Pons (tissue), 1 donor: ENCODE results near the gene ATP6V1G2.

Experiments used
- DNase-seq: peaks from one replicate; pipeline ENCODE4 v3.0.0-alpha.2; 2016; ENCODE audit warnings: low spot score

ATP6V1G2 gene

DNA sequence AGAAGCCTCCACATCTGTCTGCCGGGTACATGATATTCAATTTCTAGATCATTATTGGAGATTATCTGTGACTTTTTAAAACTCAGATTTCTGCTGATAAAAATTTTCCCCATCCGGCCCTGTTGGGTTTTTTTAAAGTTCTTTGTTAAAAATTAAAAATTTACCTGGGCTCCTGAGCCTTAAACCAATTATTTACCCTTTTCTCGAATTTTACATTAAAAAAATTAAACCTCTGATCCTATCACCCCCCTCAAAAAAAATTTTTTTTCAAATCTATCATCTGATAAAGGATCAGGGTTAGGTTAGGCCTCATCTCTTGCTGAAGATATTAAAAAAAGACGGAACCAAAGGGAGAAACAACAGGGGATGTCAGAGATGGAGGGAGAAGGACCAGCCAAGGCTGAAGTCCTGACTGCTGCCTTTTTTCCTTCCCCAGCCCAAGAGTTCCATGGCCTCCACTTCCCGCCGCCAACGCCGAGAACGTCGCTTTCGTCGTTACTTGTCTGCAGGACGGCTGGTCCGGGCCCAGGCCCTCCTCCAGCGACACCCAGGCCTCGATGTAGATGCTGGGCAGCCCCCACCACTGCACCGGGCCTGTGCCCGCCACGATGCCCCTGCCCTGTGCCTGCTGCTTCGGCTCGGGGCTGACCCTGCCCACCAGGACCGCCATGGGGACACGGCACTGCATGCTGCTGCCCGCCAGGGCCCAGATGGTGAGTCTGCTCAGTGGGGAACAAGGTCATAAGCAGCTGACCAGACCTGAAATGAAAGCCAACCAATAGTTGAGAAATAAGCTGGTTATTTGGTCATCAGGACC lies 1.5 kb upstream of the ATP6V1G2 start:
- no peak for DNase-seq

DNA sequence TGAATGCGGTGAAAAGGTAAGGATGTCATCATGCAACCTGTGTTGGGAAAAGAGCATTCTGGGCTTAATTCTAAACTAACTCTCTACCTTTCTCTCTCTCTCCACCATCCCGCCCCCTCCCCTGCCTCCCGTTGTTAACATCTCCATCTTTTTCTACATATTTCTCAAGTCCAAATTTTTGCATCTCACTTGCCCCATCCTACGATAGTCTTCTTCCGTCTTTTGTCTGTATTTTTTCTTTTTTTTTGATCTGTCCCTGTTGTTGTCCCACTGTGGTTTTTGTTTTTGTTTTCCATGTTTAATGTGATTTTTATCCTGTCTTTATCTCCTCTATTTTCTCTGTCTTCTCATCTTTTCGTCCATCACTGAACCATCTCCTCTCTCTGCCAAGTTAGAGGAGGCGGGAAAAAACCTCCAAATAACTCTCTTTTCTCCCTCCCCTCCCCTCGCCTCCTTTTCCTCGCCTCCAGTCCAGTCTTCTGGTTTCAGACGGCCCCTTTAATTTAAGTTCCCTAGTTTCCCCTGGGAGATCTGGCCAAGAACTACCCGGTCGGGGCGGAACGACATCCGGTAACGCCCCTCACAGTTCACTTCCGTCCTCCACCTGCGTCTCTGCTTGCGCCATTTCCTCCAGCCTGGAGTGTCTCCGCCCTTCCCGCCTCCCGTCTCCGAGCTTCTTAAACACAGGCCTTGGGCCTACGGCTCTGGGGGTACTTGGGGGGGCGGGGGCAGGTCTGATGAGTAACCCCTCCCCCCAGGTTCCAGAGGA lies 734 bp upstream of the ATP6V1G2 start, which contains the start of gene NFKBIL1:
Gene NFKBIL1 (plus strand): TSS at position 651 of the 769 bp plus-strand sequence. CDS start 87 bp downstream, at position 738.
- DNase-seq = peak; percentile 97

DNA sequence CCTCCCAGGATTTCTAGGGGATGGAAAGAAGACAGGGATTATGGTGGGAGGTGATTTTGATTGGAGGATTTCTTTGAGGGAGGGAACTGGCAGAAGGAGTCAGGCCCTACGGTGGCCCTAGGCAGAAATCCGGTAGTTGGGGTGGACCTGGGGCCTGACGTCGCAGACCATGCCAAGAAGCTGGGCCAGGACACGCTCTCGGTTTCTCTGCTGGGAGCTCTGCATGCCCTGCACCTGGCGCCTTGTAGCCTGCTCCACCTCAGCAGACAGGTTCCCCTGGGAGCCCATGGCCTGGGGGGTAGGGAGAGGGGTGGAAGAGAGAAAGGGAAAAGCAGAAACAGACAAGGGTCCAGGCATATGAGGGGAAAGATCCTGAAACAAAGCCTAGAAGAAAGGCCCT lies 1.1 kb downstream of the ATP6V1G2 start:
- DNase-seq = no peak

DNA sequence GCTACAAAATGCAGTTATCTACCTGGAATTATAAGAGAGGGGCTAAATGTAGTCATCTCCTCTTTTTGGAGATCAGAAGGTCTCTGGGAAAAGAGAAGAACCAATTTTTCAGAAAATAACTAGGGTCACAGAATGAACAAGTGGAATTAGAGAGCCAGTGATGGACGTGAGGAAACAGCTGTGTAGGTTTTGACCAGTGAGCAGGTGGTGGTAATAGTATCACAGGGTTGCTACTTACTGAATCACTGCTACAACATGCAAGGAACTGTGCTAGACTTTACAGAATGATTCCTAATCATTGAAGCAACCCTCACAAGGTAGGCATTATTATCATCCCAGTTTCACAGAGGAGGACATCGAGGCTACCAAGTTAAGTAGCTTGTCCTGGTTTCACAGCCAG lies 1.7 kb downstream of the ATP6V1G2 start:
- no peak for DNase-seq

DNA sequence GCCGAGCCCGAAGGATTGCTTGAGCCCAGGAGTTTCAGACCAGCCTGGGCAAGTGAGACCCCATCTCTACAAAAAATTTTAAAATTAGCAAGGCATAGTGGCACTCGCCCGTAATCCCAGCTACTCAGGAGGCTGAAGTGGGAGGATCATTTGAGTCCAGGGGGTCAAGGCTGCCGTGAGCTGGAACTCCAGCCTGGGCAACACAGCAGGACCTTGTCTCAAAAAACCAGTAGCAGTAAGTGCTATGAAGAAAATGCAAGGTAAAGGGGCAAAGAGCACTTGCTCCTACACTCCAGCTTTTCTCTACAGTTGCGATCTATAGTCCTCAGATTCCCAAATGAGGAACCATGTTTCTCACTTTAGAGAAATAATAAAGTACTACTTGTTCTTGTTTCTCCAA lies 2.8 kb downstream of the ATP6V1G2 start:
- no peak for DNase-seq

DNA sequence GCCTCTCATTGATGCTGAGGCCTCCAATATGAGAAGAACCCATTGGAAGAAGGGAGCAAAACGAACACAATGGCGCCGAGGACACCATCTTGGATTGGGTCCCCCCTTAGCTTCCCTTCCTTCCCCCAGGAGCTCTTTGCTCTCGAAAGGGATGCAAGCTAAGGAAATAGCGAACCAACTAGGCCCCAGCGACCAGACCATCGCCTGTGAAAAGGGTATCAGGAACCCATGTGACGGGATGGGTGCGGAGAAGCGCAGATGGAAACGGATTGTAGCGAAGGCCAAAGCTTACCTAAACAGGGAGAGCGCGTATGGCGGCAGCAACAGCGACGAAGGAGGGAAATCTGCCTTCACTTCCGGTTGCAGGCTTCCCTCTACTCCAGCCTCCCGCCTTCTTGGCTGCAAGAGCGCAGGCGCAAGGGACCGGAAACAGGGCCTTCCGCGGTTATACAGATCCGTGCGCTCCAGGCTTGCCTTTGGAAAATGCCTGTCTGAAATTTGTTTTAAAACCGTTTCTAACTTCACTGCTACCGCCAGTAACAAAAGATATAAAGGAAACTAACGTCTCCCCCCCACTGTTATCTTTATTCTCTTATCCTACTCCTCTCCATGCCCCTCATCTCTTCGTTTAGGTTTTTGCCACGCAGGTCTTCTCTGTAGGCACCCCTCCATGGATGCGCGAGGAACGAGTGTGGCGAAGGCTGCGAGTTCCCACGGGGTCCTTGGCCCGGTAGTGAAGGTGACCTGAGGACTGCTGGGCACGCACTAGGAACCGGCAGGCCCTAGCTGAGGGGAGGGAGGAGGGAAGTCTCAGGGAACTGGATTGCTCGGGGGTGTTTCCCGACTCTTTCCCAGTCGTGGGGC lies 4.5 kb downstream of the ATP6V1G2 start, which contains the start of gene DDX39B:
Gene DDX39B (minus strand): TSS at position 346 of the 864 bp plus-strand sequence. CDS start 1,471 bp downstream, outside the sequence.
- DNase-seq = peak; percentile 98

DNA sequence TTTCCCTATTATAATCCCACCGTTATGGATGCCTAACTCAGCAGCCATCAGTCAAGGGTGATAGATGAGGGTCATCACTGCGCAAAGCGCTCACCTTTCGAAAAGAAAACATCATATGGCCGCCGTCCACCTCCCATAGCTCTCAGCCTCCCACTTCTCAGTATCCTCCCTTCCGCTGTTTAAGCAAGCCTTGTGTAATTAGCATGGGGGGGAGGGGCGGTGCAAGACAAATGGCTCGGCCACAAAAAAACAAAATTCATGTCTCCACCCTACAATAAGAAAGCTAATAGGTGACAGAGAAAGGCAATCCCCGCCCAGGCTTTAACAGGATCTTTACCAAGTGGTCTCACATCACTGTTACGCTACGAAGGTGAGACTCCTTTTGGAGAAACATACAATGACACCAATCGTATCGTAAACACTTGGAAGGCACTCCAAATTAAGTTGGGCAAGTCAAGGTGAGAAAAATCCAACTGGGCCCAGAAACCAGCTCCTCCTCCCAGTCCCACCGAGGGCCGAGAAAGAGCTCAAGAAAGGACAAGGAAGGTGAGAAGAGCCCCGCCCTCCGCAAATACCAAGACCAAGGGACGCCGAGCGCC lies 5.2 kb downstream of the ATP6V1G2 start:
- no peak for DNase-seq

DNA sequence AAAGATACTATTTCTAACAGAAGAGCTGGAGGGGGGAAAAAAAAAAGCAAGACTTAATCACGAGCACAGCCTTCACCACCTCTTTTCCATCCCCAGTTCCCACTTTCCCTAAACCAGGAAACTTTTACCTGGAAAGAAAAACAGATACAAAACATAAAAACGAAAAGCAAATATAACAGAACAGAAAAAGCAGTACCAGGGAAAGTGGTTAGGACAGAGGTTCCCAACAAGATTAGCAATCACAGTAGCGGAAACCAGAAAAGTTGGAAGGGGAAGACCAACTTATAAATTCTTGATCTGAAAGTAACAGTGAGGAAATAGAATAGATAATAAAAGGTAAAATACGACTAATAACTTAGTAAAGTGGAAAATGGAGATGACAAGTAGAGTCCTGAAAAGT lies 5.8 kb downstream of the ATP6V1G2 start:
- no peak for DNase-seq

DNA sequence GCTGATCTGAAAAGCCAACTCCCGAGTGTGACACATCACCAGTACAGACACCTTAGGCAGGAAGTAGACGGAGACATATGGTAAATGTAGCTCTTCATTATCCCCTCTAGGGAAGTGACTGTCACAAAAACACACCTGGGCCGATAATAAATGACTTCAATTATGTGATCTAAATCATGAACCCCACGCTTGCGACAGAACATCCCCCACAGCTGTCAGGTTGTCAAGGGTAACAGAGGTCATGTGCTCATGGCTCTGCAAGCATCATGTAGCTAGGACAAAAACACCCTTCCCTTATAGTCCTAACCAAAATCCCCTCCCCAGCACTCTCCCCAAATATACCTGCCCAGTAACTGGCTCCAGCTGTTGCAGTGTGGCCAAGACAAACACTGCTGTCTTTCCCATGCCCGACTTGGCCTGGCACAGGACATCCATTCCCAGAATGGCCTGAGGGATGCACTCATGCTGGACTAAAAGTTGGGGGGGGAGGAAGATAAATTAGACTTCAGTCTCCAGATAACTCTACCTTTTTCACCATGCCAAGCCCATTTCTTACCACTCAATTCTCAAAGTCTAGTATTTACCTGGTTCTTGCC lies 7.5 kb downstream of the ATP6V1G2 start:
- DNase-seq = no peak

DNA sequence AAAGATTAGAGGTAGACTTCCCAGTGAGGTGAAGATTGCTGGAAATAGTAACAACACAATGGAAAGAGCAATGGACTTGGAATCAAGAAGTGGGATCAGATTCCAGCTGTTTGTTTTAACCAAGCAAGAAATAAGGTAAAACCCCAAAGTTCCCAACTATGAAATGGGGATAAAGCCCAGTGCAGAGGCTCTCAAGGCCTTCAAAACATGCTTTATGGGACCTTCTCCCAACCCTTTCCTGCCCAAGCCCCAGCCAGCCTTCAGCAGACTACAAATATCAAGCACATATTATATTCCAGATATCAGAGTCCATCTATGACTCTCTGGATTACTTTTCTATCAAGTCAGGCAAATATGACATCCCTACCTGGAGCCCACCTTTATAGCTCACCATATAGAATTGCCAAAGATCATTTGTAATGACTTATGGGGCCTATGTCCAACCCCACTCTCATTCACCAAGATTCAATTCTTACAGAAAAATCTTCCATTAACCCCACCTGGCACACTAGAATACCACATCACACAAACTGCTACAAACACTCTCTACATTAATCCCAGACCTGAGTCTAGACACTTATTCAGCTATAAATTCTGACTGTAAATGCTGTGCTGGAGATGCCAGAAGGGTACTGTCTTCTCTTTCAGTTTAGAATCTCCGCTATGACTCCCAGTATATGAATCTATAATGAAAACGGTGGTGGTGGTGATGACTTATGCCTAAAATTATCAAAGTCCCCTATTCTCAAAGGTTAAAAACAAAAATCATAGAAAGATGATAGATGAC lies 10.7 kb downstream of the ATP6V1G2 start:
- no peak for DNase-seq

DNA sequence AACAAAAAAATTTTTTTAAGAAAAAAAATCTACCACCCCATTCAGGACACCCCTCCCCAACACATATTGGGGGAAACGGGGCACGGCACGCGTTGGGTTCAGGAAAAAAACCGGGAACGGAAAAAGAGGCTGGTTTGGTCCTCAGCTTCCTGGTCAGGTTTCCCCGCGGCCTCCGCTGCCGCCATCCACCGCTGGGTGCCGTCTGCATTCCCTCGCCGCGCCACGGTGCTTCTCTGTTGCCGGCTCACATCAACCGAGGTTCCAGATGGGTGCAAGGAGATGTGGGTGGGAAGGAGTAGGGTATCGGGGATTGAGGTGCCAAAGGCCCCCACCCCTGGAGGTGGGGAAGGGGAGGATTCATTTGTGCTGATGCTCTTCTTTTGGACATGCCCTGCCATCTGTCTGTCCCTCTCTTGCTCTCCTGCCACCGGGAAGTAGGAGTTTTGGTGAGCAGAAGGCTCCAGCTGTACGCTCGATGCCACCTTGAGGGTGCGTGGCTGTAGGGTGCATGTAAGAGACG lies 11.8 kb downstream of the ATP6V1G2 start:
- DNase-seq = no peak

DNA sequence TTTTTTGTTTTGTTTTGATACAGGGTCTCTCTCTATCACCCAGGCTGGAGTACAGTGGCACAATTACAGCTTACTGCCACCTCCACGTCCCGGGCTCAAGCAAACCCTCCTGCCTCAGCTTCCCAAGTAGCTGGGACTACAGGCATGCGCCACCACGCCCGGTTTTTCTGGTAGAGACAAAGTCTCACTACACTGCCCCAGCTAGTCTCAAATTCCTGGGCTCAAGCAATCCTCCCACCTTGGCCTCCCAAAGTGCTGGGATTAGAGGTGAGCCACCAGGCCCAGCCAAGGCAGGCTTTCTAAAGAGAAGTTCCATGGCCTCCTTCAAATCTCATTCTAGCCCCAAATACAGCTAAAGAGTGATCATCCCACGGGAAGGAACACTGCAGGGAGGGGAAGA lies 12.4 kb downstream of the ATP6V1G2 start:
- DNase-seq = no peak

DNA sequence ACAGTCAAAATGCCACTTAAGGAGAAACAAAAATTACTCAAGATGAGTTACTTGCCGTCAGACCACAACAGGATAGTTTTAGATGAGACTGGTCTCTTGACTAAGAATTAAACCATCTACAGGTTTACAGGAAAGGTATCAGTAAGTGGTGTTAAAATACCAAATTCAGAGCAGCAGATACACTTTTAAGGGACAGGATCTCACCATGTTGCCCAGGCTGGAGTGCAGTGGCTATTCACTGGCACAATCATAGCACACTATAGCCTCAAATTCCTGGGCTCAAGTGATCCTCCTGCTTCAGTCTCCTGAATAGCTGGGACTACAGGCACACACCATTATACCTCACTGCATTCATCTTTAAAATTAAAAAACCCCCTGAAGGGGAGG lies 13.0 kb downstream of the ATP6V1G2 start:
- DNase-seq = no peak

DNA sequence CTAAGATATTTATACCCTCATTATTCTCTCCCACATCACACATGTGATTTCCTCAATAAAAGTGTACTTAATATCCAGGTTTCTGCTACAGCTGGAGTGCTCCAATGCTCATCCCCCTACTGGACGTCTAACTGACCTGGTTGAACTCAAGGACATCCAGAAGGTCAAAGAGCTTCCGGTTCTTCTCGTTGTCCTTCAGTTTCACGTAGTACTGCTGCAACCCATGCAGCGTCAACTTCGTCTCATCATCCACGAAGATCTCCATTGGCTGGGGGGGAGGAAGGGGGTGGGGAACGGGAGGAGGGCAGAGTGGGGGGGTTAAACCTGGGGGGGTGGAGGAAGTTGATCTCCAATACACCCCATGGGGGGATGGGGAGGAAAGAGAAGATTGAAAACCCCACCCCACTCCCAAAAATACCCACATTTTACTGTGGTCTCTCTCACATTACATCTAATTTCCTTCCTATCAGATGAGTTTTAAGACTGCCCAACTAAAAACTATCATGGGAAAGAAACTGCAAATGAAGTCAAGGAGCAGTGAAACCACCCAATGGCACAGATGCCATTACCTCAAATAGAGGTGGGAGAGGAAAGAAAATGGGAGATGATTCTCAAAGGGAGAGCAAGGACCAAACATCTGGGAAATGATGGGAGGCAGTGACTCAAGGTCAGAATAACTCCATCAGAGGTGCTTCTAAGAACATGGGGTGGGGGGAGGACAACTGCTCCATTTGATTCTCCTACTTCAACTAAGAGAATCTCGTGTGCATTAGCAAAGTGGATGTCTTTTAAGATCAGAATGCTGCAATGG lies 13.6 kb downstream of the ATP6V1G2 start:
- no peak for DNase-seq

DNA sequence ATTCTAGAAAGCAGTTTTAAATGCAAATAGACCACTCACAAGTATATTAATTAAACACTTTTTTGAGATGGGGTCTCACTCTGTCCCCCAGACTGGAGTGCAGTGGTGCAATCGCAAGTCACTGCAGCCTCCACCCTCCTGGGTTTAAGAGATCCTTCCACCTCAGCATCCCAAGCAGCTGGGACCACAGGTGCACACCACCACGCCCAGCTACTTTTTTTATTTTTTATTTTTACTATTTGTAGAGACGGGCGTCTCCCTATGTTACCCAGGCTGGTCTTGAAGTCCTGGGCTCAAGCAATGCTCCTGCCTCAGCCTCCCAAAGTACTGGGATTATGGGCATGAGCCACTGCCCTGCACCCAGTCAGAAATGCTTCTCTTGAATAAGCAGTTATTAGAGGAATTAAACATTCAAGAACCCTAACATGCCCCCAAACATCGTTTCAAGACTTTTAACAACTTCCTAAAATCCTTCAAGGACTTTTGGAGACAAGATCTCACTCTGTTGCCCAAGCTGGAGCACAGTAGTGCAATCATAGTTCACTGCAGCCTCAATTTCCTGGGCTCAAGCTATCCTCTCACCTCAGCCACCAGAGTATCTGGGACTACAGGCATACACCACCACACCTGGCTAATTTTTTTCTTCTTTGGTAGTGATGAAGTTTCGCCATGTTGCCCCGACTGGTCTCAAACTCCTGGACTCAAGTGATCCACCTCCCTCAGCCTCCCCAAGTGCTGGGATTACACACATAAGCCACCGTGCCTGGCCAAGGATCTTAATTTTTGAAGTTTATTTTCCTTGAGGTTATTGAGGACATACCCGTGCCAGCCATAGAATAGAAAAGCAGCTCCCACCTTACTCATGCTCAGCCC lies 14.4 kb downstream of the ATP6V1G2 start:
- no peak for DNase-seq

DNA sequence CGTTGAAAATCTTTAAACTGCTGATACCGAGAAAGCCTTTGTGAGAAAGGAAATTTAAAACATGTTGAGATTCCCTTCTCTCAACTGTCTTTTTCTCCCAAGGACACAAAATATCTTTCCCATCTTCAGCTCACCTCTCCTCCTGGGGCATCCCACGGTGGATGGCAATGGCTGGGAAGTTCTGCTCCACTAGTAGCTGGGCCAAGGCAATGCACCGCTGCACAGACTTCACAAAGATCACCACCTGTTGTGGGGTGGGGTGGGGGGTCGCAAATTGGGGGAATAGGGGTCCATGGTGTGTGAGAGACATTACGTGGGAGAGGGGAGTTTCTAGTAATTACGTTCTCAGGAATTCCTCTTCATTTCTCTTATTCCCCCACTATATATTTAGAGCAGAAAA lies 15.2 kb downstream of the ATP6V1G2 start:
- DNase-seq = no peak

DNA sequence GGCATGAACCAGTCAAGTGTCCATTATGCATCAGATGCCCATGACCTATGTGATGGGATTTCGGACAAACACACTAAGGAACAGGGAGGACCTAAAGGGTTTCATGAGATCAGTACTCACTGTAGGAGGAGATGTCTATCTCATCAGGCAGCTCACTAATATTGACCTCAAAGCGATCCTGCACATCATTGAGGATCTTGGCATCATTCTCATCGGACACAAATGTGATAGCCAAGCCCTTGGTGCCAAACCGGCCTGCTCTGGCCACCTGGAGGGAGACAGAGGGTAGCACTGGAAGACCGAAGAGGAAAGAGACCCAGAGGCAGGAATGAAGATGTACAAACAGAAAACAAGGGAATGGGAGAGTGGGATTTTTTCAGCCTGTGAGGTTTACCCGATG lies 15.7 kb downstream of the ATP6V1G2 start:
- no peak for DNase-seq
